Natural killer cell treated with Interleukin-12 subunit alpha and Interleukin-12 subunit beta and Interleukin-15 and Interleukin-18, amount 100 ng/mL, for 72 hours (primary cell): ENCODE results near the gene OGFOD1. TPM values are rescaled to one million over a fixed set of nuclear protein-coding genes. Genes with fewer than 3 reads are reported as not detected.

ENCODE experiments used
- ATAC-seq, 2 donors: fragments of 150-1000 bp; cut with Tn5 transposase in 1 of 2; sonication (Bioruptor Pico), chemical (Tn5 transposase) in 1 of 2; 2 replicates each; pipeline ENCODE4 v1.10.0; 2021
- DNase-seq: peaks from one replicate; pipeline ENCODE4 v3.0.0; 2022; ENCODE audit warnings: low spot score
- H3K27ac Mint-ChIP-seq, 2 donors: 1 replicate in 1 of 2; 2 replicates in 1 of 2; pipeline ENCODE4 v1.8.0; 2022; ENCODE audit warnings: mixed read lengths in 2 of 2, mild to moderate bottlenecking in 1 of 2, moderate library complexity in 1 of 2
- H3K27me3 Mint-ChIP-seq, 2 donors: 1 replicate in 1 of 2; 2 replicates in 1 of 2; pipeline ENCODE4 v1.8.0; 2022; ENCODE audit warnings: mixed read lengths in 2 of 2
- H3K36me3 Mint-ChIP-seq: one replicate; pipeline ENCODE4 v1.8.0; 2022; ENCODE audit warnings: mixed read lengths
- H3K4me1 Mint-ChIP-seq, 2 donors: 1 replicate in 1 of 2; 2 replicates in 1 of 2; pipeline ENCODE4 v1.8.0; 2022; ENCODE audit warnings: low read depth in 2 of 2, mixed read lengths in 2 of 2, mild to moderate bottlenecking in 1 of 2
- H3K4me3 Mint-ChIP-seq: one replicate; pipeline ENCODE4 v1.8.0; 2022; ENCODE audit warnings: mixed read lengths
- H3K9me3 Mint-ChIP-seq: 2 replicates; pipeline ENCODE4 v1.8.0; 2022; ENCODE audit warnings: mixed read lengths
- total RNA-seq, 2 donors: library from RNA; stranded (reverse); gene quantifications; one replicate each; pipeline ENCODE4 v1.2.3, GENCODE V29; 2022

OGFOD1 gene
- total RNA-seq, 2 donors from 2014 or later, result 50.1 to 72.1 TPM

DNA sequence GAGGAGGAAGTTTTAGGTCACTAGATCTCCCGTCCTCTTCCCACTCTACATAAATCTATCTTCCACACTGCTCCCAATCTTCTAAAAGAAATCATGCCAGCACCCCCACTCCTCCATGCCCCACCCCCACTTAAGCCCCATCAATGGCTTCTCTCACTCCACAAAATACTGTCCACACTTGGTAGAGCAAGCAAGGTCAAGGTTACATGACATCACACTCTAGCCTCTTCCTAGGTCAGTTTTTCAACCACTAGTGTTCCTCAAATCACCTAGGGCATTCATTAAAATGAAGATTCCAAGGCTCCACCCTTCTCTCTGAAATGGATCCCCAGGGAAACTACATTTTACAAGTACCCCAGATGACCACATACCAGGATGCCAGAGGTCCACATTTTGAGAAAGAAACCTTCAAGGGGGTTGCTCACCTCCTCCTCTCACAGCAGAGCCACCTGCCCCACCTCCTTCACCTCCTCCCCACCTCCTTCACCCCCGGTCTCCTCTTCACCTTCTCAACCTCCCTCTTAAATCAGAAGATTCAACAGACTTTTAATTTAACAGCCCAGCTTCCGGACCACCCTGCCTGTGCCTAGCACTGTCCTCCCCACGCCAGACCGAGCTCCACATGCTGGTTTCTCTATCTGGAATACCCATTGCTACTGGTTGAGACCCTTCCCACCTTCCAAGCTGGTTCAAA is 29.2 kb upstream of the OGFOD1 start:
- ATAC-seq (no peak), DNase-seq (no peak)
- no peaks in the 10 kb centered on the region for H3K27me3 Mint-ChIP-seq
- no peak overlapping the region for H3K4me3 Mint-ChIP-seq
- no peaks in the 10 kb centered on the region for H3K36me3 Mint-ChIP-seq
- no peaks in the 10 kb centered on the region for H3K9me3 Mint-ChIP-seq
- H3K4me1 Mint-ChIP-seq, result peaks cover 35 to 46% of the 10 kb centered on the region in 2 donors
- peak overlapping the region in 1 of 2 donors; percentile 19 for H3K27ac Mint-ChIP-seq

DNA sequence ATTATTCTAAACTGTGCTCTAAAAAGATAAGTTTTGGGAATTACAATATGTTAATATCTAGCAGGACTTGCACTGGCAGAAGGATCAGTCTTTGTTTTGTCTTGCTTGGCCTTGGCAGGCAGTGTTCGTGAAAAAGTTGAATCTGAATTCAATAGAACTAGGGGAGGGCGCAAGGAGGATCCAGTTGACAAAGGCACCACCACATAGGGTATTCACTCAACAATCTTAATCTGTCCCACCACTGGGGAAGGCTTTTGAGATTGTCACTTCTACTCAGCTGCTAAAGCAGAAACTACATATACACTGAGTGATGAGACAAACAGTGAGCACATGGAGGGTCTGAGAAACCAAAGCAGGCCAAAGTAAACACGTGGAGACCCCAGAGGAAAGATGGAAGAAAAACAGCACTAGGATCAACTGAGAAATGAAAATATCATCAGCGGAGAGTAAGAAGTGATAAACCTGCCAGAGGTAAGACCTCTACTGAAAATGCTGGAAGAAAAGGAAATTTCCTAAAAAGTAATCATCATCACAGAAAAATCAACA is 28.4 kb upstream of the OGFOD1 start:
- DNase-seq (no peak), ATAC-seq (no peak)
- no peaks in the 10 kb centered on the region for H3K36me3 Mint-ChIP-seq
- H3K27me3 Mint-ChIP-seq, result no peaks in the 10 kb centered on the region
- H3K4me1 Mint-ChIP-seq, result peaks cover 35 to 46% of the 10 kb centered on the region in 2 donors
- peak overlapping the region; percentile 61 for H3K4me3 Mint-ChIP-seq
- peak overlapping the region in 1 of 2 donors; percentile 19 for H3K27ac Mint-ChIP-seq
- no peaks in the 10 kb centered on the region for H3K9me3 Mint-ChIP-seq

DNA sequence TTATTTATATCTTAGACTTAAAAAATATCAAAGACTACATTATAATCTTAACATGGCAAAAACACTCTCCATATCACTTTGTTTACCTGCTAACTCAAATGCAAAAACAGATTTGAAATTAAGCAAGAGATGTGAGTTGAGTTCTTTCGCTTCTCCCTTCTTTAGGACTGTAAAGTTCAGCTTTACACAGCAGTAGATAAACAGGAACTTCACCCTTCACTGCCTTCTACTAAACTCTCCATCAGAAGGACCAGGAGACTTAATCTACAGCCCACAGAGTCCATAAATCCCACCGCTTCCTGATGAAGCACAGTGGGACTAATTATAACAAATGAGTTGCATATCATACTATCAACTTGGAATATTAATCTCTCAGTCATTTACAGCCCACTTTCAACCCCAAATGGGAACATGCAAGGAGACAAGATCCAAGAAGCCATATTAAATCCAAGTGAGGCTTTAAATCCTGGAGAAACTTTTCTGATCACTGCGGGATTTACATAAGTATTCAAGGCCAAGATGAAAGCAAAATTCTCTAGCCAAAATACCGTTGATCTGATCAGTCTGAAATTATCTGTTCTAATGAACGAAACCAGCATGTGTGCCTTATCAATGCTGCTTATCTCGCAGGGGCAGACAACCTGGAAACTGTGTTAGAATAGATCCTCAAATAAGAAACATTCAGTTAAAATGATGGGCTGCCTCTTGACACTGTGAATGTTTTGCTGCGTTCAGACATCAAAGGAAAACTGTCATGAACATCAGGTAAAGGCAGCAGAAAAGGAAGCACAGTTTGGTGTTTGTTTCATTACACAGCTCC is 27.6 kb upstream of the OGFOD1 start:
- DNase-seq (no peak), ATAC-seq (no peak)
- H3K4me1 Mint-ChIP-seq, result peaks cover 35 to 50% of the 10 kb centered on the region in 2 donors
- no peaks in the 10 kb centered on the region for H3K9me3 Mint-ChIP-seq
- peak overlapping the region; percentile 60 to 93 for H3K27ac Mint-ChIP-seq
- no peaks in the 10 kb centered on the region for H3K27me3 Mint-ChIP-seq
- peak overlapping the region; percentile 95 for H3K4me3 Mint-ChIP-seq
- no peaks in the 10 kb centered on the region for H3K36me3 Mint-ChIP-seq

DNA sequence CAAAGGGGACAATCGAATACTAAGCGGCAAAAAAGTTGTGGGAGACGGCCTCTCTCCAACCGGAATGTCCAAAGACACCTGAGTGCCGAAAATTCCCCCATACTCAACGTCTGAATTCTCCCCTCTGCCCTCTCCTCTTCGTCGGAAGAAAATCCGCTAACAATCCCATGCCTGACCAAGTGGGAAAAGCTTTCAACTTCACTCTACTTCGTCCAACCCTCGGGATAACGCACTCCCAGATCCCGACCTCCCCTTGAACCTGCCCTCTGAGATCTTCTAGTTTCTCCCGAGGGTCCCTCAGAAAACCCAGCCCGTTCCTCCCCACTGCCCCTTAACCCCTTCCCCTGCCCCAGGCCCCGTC is 27.0 kb upstream of the OGFOD1 start:
- H3K27ac Mint-ChIP-seq, result peak overlapping the region; percentile 60 to 93

DNA sequence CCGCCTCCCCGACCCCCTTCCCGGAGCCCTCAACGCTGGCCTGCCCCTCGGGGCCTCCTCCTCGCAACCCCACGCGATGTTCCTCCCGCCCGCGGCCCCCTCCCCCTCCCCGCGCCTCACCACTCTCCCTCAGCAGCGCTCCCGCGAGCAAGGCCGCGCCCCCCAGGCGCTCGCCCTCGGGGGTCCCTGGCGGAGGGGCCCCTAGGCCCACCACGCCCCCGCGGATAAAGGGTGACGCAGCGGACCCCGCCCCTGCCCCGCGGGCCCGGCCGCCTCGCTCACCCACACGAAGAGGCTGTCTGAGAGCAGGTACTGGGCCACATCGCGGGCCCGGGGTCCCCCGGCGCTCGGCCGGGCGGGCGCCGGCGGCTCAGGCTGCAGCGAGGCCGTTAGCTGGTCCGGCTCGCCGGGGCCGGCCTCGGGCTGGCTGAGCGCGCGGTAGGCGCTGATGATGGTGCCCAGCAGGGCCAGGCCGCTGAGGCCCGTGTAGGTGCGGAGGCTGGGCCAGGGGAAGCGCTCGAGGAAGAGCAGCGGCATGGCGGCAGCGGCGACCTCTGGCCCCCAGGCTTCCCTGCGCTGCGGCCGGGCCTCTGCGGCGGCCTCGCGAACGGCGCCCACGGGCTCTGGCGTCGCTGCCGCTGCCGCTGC is 26.4 kb upstream of the OGFOD1 start:
- H3K4me3 Mint-ChIP-seq, result peak overlapping the region; percentile 95
- DNase-seq, result peak; percentile 62

More for the DNA sequence above, 27.0 kb upstream of the OGFOD1 start:
- no peaks in the 10 kb centered on the region for H3K27me3 Mint-ChIP-seq
- H3K9me3 Mint-ChIP-seq, result no peaks in the 10 kb centered on the region
- peak overlapping the region; percentile 95 for H3K4me3 Mint-ChIP-seq
- ATAC-seq (no peak), DNase-seq (no peak)
- no peaks in the 10 kb centered on the region for H3K36me3 Mint-ChIP-seq
- peaks cover 35 to 50% of the 10 kb centered on the region in 2 donors for H3K4me1 Mint-ChIP-seq

DNA sequence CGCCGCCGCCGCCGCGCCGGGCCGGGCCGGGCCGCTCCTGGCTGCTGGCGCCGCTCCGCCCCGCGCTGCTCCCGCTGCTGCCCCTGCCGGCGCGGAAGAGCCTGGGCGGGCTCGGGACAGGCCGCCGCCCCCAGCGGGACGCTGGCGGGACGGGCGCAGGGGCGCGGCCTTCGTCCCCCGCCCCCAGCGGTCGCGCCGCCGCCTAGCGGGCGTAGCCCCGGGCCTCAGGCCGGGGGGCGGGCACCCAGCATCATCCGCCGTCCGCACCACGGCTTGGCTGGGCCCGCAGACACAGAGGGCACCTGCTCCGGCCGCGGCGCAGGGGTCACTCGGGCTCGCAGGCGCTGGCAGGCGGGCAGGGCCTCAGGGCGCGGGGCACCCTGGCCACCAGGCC is 25.9 kb upstream of the OGFOD1 start, which contains the start of gene AMFR:
TSS of gene AMFR (minus strand) at position 107 of the 394 bp plus-strand sequence. CDS start 218 bp downstream, outside the sequence.
- peak; percentile 98 to 99 for ATAC-seq
- no peaks in the 10 kb centered on the region for H3K9me3 Mint-ChIP-seq
- DNase-seq, result peak; percentile 85
- peaks cover 3% of the 10 kb centered on the region for H3K36me3 Mint-ChIP-seq
- peaks cover 31 to 45% of the 10 kb centered on the region in 2 donors for H3K4me1 Mint-ChIP-seq
- H3K27ac Mint-ChIP-seq, result peak within 1 kb of the TSS; percentile 60 to 93
- H3K4me3 Mint-ChIP-seq, result peak within 1 kb of the TSS; percentile 95
- H3K27me3 Mint-ChIP-seq, result no peaks in the 10 kb centered on the region

More for the DNA sequence above, 26.4 kb upstream of the OGFOD1 start:
- Mint-ChIP-seq H3K9me3 (no peaks in the 10 kb centered on the region), H3K27ac (peak overlapping the region; percentile 60 to 93), H3K27me3 (no peaks in the 10 kb centered on the region), H3K36me3 (no peaks in the 10 kb centered on the region), H3K4me1 (peaks cover 35 to 50% of the 10 kb centered on the region in 2 donors)
- peak; percentile 67 to 72 for ATAC-seq

DNA sequence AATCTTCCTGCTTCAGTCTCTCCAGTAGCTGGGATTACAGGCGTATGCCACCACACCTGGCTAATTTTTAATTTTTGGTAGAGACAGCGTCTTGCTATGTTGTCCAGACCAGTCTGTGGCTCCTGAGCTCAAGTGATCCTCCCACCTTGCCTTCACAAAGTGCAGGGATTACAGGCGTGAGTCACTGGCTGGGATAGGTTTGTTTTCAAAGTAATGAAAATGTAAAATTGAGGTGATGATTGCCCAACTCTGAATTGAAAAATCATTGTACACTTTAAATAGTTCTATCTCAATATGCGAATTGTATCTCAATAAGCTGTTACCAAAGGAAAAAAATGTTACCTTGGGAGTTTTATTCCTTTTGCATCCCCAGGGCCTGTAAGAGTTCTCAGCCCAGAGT is 24.8 kb upstream of the OGFOD1 start:
- Mint-ChIP-seq H3K4me1 (peaks cover 29 to 38% of the 10 kb centered on the region in 2 donors), H3K4me3 (peak overlapping the region; percentile 84), H3K27me3 (no peaks in the 10 kb centered on the region), H3K9me3 (no peaks in the 10 kb centered on the region), H3K36me3 (peaks cover 8% of the 10 kb centered on the region), H3K27ac (peak overlapping the region; percentile 48 to 57)
- DNase-seq, result no peak
- no peak for ATAC-seq

DNA sequence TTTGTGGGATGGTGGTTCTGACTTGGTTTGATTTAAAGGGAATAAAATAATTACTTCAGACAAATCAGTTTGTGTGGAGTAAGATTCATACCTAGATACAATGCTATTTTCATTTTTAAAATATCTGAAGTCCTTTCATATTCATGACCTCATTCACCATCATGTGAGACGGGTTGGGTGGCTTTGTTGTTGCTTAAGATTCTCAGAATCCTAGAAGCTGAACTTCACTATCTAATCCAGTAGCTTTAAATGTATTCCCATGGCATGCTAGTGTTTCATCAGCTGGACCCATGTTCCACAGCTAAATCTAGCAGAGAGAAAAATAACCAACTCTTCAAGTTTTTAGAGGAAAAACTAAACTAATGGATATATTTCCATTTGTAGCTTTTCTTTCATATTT is 23.3 kb upstream of the OGFOD1 start:
- Mint-ChIP-seq H3K9me3 (no peaks in the 10 kb centered on the region), H3K4me3 (no peak overlapping the region), H3K27me3 (no peaks in the 10 kb centered on the region), H3K36me3 (peaks cover 15% of the 10 kb centered on the region), H3K27ac (no peak overlapping the region), H3K4me1 (peaks cover 15 to 23% of the 10 kb centered on the region in 2 donors)
- no peak for ATAC-seq
- no peak for DNase-seq

DNA sequence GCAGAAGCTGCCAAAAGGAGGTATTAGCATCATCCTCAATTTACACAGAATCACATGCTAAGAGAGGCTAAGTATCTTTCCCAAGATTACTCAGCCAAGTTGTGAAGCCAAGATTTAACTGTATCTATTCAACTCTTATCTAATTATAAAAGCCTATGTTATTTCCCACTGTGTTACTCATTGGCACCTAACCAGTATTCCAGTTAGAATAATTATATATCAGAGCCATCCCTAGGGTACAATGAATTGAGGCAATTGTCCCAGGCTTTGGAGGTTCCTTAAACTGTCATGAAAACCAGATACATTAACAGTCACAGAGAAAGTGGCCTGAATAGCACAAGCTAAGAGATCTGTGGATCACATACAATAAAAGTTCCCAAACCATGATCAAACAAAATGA is 15.1 kb upstream of the OGFOD1 start:
- Mint-ChIP-seq H3K27ac (no peak overlapping the region), H3K27me3 (no peaks in the 10 kb centered on the region), H3K36me3 (peaks cover 38% of the 10 kb centered on the region)

DNA sequence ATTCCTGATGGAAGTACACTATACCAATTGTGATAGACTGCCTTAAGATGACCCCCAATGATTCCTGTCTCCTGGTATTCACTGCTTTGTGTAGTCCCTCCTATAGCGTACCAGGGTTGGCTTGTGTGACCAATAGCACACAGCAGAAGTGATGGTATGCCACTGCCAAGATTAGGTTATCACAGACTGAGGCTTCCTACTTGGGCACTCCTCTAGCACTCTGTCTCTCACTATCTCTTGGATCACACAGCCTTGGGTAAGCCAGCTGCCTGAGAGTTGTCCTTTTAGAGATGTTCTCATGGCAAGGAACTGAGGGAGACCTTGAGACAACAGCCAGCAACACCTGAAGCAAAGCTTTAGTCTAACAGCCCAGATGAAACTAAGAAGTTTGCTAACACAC is 13.3 kb upstream of the OGFOD1 start:
- no peaks in the 10 kb centered on the region for H3K27me3 Mint-ChIP-seq
- DNase-seq, result no peak
- H3K9me3 Mint-ChIP-seq, result no peaks in the 10 kb centered on the region
- H3K36me3 Mint-ChIP-seq, result peaks cover 45% of the 10 kb centered on the region
- no peak for ATAC-seq
- peaks cover 4 to 9% of the 10 kb centered on the region in 2 donors for H3K4me1 Mint-ChIP-seq
- H3K27ac Mint-ChIP-seq, result no peak overlapping the region
- no peak overlapping the region for H3K4me3 Mint-ChIP-seq

More for the DNA sequence above, 15.1 kb upstream of the OGFOD1 start:
- Mint-ChIP-seq H3K4me3 (no peak overlapping the region), H3K4me1 (peaks cover 0 to 5% of the 10 kb centered on the region in 2 donors), H3K9me3 (no peaks in the 10 kb centered on the region)
- DNase-seq (no peak), ATAC-seq (no peak)

DNA sequence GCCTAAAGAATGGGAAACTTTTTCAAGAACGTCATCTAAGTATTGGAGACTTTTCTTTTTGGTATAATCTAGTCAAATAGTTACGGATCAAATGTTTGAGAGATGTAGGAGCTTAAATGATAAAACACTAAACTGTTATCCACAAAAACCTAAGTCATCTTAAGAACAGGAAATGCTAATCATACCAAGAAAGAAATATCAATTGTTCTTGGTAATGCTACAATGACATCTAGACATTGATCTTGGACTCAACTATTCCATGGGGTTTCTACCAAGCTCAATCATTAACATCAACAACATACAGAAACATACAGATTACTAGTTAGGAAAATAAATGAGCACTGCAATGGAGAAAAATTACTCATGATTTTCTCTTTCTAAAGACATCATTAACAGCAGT is 4.1 kb upstream of the OGFOD1 start:
- no peaks in the 10 kb centered on the region for H3K9me3 Mint-ChIP-seq
- H3K36me3 Mint-ChIP-seq, result peaks cover 29% of the 10 kb centered on the region
- H3K4me3 Mint-ChIP-seq, result peak overlapping the region; percentile 92

DNA sequence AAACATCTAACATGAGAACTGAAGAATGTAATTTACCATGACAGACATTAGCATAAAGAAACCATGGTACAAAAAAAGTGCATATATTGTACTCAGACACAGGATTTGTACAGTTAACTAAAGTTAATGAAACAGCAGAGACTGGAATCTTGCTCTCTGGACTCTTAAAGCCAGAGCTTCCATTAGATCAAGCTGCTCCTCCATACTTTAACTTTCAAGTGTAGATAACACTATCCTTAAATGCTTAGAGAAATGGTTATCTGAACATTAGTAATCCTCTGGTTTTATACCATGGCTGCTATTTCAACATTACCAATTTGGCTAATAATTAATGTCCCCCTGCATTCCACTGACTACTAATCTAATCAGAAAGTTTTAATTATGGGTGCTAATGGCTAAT is 3.3 kb upstream of the OGFOD1 start:
- H3K9me3 Mint-ChIP-seq, result no peaks in the 10 kb centered on the region
- no peak for ATAC-seq
- H3K27ac Mint-ChIP-seq, result peak overlapping the region; percentile 11 to 68
- peaks cover 22% of the 10 kb centered on the region for H3K36me3 Mint-ChIP-seq
- peaks cover 28 to 53% of the 10 kb centered on the region in 2 donors for H3K4me1 Mint-ChIP-seq
- DNase-seq, result no peak
- peak overlapping the region; percentile 92 for H3K4me3 Mint-ChIP-seq
- H3K27me3 Mint-ChIP-seq, result no peaks in the 10 kb centered on the region

More for the DNA sequence above, 4.1 kb upstream of the OGFOD1 start:
- Mint-ChIP-seq H3K27me3 (no peaks in the 10 kb centered on the region), H3K4me1 (peaks cover 28 to 47% of the 10 kb centered on the region in 2 donors), H3K27ac (peak overlapping the region; percentile 11 to 68)
- DNase-seq (no peak), ATAC-seq (no peak)

DNA sequence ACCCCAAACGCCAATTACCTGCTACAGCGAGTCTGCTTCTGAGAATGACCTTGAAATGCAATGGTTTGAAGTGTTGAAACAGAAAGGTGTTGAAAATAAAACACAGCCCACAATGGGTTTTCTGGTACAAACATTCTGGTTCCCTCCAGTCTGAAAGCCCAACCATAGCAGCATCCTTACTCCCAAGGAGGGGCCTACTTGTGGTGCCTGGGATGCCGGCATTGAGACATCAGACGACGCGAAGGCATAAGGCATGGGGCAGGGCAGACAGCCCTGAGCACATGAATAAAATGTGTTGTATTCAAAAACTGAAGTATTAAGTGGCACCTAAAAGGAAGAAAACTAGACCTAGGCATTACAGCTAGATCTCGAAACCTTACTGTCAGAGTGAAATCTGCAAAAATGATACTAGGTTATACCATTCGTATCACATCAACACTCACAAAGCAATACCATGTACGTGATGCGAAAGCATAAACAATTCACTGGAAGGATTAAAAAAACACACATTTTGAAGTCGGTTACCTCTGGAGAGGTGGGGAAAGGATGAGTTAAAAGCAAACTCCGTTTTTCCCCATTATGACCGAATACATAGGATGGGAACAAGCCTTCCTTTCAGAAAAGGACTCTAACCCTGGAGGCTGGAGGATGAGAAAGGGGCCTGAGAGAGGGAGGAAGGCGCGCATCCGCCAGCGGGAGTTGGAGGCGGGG is 924 bp upstream of the OGFOD1 start:
- ATAC-seq (peak in 1 of 2 donors; percentile 63), DNase-seq (no peak)
- Mint-ChIP-seq H3K9me3 (no peaks in the 10 kb centered on the region), H3K4me1 (peaks cover 32 to 59% of the 10 kb centered on the region in 2 donors), H3K27ac (peak overlapping the region; percentile 86 to 96), H3K36me3 (peaks cover 30% of the 10 kb centered on the region), H3K27me3 (no peaks in the 10 kb centered on the region), H3K4me3 (peak overlapping the region; percentile 92)
